ENCODE results near the gene AGPAT2.

Gene AGPAT2

DNA sequence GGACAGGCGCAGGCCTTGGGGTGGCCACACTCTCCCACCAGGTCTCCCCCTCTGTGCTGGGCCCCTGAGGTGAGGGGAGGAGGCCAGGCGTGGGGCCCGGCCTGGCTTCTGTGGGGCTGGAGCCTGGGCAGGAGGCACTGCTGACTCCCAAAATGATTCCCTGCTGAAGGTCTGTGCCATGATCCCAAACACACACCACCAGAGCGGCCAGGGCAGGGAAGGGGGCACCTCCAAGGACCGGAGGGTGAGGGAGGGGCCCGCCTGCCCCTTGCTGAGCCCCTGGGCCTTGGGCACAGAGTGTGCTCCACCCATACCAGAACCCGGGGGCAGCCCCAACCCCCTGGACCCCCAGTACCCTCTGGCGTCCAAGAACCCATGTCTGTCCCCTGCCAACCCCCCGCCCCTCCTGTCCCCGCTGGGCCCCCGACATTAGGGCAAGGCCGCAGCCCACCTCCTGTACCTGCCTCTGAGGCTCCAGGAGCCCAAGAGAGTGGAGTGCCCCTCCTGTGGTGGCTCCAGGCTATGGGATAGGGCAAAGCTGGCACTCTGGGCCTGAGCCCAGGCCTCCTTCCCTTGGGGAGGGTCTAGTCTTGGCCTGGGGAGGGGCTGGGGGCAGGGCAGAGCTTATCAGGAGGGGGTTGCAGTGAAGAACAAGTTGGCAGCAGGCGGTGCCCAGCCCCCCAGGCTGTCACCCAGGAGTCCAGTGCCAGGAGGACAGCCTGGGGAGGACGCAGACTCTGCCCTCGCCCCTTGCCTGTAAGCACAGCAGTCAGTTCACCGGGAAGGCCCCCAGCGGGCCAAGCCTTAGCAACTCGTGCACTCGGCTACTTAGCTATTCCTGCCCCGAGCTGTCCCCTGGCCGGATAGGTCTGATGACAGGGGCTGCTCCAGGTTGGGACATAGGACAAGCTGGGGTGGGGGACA is 27.1 kb downstream of the AGPAT2 start:
- no peak overlapping the region for H3K4me3 ChIP-seq (ENCODE audit: low read depth, low read length)
- no peak for DNase-seq (ENCODE audit: low read depth)
- TF ChIP-seq CTCF (IDR thresholded peaks at IDR 0.05; ENCODE audit: insufficient read depth, low read depth, low read length, missing control alignments), result no peak

- no peak for DNase-seq (ENCODE audit: low read depth)
- TF ChIP-seq CTCF (IDR thresholded peaks at IDR 0.05; ENCODE audit: insufficient read depth, low read depth, low read length, missing control alignments), result no peak
- no peak overlapping the region for H3K4me3 ChIP-seq (ENCODE audit: low read depth, low read length)
Measured at GRCh38 chr9:136658849-136659535, 28.3 kb downstream of the AGPAT2 start.

DNA sequence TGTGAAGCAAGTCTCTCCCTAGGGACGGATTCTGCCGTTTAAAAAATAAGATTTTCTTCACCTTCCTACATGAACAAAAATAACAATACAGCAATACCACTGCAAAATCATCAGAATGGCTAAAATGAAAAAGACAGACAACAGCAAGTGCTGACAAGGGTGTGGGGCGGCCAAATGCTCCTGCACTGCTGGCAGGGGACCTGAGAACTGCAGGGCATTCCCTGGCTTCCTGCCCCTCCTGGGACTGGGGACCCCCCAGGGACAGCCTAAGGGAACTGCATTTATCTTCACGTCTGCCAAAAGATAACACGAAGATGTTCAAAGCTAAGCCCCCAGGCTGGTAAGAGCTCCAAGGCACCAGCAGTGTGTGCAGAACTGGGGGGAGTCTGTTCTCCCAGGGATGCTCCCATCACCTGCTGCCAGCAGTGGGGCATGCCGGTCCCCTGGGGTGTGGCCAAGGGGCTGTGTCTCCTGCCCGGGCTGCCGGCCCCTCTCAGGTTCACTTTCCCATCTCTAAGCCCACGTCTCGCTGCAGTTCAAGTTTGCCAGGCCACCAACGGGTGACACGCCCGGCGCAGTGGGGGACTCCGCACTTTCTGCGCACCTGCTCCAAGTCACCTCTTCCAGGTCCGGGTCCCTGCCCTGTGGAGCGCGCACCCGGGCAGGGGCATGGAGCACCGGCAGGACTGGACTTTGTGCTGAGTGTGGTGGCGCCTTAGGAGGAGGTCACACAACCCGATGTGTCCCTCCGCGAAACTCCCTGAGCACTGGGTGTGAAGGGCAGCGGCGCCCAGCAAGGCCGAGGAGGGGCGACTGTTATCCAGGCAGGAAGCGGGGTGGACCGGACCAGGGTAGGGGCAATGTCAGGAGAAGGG is 29.0 kb downstream of the AGPAT2 start:
- TF ChIP-seq CTCF (IDR thresholded peaks at IDR 0.05; ENCODE audit: insufficient read depth, low read depth, low read length, missing control alignments), result no peak
- no peak for DNase-seq (ENCODE audit: low read depth)

GRCh38 chr9:136656795-136657611 is 30.3 kb downstream of the AGPAT2 start:
- DNase-seq (ENCODE audit: low read depth), result no peak
- H3K4me3 ChIP-seq (ENCODE audit: low read depth, low read length), result no peak overlapping the region
- TF ChIP-seq CTCF (IDR thresholded peaks at IDR 0.05; ENCODE audit: insufficient read depth, low read depth, low read length, missing control alignments), result no peak

More for the DNA sequence above, 29.0 kb downstream of the AGPAT2 start:
- no peak overlapping the region for H3K4me3 ChIP-seq (ENCODE audit: low read depth, low read length)

GRCh38 chr9:136656183-136656738 is 31.0 kb downstream of the AGPAT2 start:
- no peak overlapping the region for H3K4me3 ChIP-seq (ENCODE audit: low read depth, low read length)
- DNase-seq (ENCODE audit: low read depth), result no peak
- no peak for TF ChIP-seq CTCF (IDR thresholded peaks at IDR 0.05; ENCODE audit: insufficient read depth, low read depth, low read length, missing control alignments)

Data from GM12865 (cell line).